Endothelial cell of umbilical vein (primary cell): Measurements from ENCODE around the gene ANKRD33B. TPM values are rescaled to one million over a fixed set of nuclear protein-coding genes. Genes with fewer than 3 reads are reported as not detected.

Source experiments
- BruUV-seq: library from RNA; stranded (reverse); fragments of 400-500 nt; replicated peaks from 2 replicates; lab custom pipeline; 2021; lab: Mats Ljungman, UMichigan
- CTCF ChIA-PET: fragments of 300-600, 350-600 bp; sonication (Branson Sonifier 250); formaldehyde crosslinking; loops from one replicate; lab custom pipeline; 2021; ENCODE audit warnings: antibody characterized with exemption, inconsistent platforms; lab: Charles Lee
- POLR2A ChIA-PET: fragments of 300-600, 350-600 bp; sonication (Branson Sonifier 250); formaldehyde crosslinking; loops from one replicate; lab custom pipeline; 2021; ENCODE audit warnings: antibody characterized with exemption, inconsistent platforms; lab: Charles Lee
- DNase-seq: peaks from one replicate; pipeline ENCODE4 v3.0.0-alpha.2; 2011; ENCODE audit warnings: low read depth, low spot score
- FAIRE-seq: peaks from 2 replicates; lab custom pipeline; 2011; peaks lifted over from hg19 to GRCh38; lab: Jason Lieb, UNC
- H2AFZ ChIP-seq: 2 replicates; pipeline ENCODE4 v1.6.0; 2012; ENCODE audit warnings: low read depth, low read length, control low read depth, inconsistent platforms
- H3K27ac ChIP-seq: 2 replicates; pipeline ENCODE4 v1.5.1; 2011; ENCODE audit warnings: low read depth, mild to moderate bottlenecking, control low read depth, low read length, moderate library complexity; ENCODE audit not compliant: insufficient read depth
- H3K27me3 ChIP-seq, 2 experiments: 2 replicates each; pipeline versions ENCODE4 v1.6.0 to v1.6.1; 2011; ENCODE audit warnings: low read length in 2 of 2, mixed read lengths in 1 of 2; ENCODE audit not compliant: control insufficient read depth in 2 of 2, insufficient read depth in 2 of 2
- H3K36me3 ChIP-seq, 2 experiments: 2 replicates in 1 of 2; 3 replicates in 1 of 2; pipeline ENCODE4 v1.5.1; 2011; ENCODE audit warnings: low read length in 2 of 2, mild to moderate bottlenecking in 1 of 2, moderate library complexity in 1 of 2; ENCODE audit not compliant: control insufficient read depth in 2 of 2, insufficient read depth in 2 of 2; ENCODE audit errors: extremely low read depth in 1 of 2
- H3K4me1 ChIP-seq: 3 replicates; pipeline ENCODE4 v1.5.1; 2011; ENCODE audit warnings: mild to moderate bottlenecking, low read length; ENCODE audit not compliant: control insufficient read depth, insufficient read depth; ENCODE audit errors: extremely low read depth
- H3K4me2 ChIP-seq: 2 replicates; pipeline ENCODE4 v1.6.1; 2011; ENCODE audit warnings: low read length, control low read depth, mixed read lengths; ENCODE audit not compliant: insufficient read depth
- H3K4me3 ChIP-seq, 3 experiments: fragments of 200-600 bp in 1 of 3; sonication (generic), shearing (Covaris generic) in 1 of 3; replicated peaks in 1 of 3; 2 replicates each; pipeline ENCODE4 v1.5.1; 2011 to 2016; ENCODE audit warnings: control low read depth in 3 of 3, low read length in 3 of 3, mild to moderate bottlenecking in 2 of 3, inconsistent platforms in 1 of 3, low read depth in 1 of 3, moderate library complexity in 1 of 3; ENCODE audit not compliant: insufficient read depth in 1 of 3
- H3K79me2 ChIP-seq: 2 replicates; pipeline ENCODE4 v1.6.0; 2012; ENCODE audit warnings: low read length, inconsistent platforms; ENCODE audit not compliant: control insufficient read depth, insufficient read depth
- H3K9ac ChIP-seq: replicated peaks from 2 replicates; pipeline ENCODE3; 2011; ENCODE audit warnings: low read length, control low read depth; ENCODE audit not compliant: insufficient read depth; ENCODE audit errors: extremely low read depth
- H3K9me1 ChIP-seq: replicated peaks from 3 replicates; pipeline ENCODE4 v1.6.0; 2011; ENCODE audit warnings: mild to moderate bottlenecking, low read length; ENCODE audit not compliant: control insufficient read depth, insufficient read depth; ENCODE audit errors: extremely low read depth
- H3K9me3 ChIP-seq: replicated peaks from 2 replicates; pipeline ENCODE4 v1.5.1; 2012; ENCODE audit warnings: low read length, inconsistent platforms; ENCODE audit not compliant: control insufficient read depth, insufficient read depth
- H4K20me1 ChIP-seq: replicated peaks from 2 replicates; pipeline ENCODE3; 2011; ENCODE audit warnings: mild to moderate bottlenecking, low read length; ENCODE audit not compliant: control insufficient read depth, insufficient read depth; ENCODE audit errors: extremely low read depth
- CTCF ChIP-seq, 2 donors: IDR thresholded peaks; 1 replicate in 1 of 2; 2 replicates in 1 of 2; pipeline ENCODE4 v1.5.1; 2011; ENCODE audit warnings: low read length in 2 of 2, mild to moderate bottlenecking in 2 of 2, moderate library complexity in 2 of 2, control low read depth in 1 of 2, inconsistent platforms in 1 of 2, low read depth in 1 of 2; ENCODE audit not compliant: insufficient read depth in 1 of 2; ENCODE audit errors: extremely low read depth in 1 of 2
- EZH2 ChIP-seq: IDR thresholded peaks from 2 replicates; pipeline ENCODE4 v1.6.1; 2012; ENCODE audit warnings: borderline replicate concordance, low read depth, mild to moderate bottlenecking, moderate library complexity, low read length, inconsistent platforms; ENCODE audit not compliant: severe bottlenecking
- FOS ChIP-seq: IDR thresholded peaks from 2 replicates; pipeline ENCODE4 v1.6.1; 2011; ENCODE audit warnings: mild to moderate bottlenecking, low read length, moderate library complexity, borderline replicate concordance; ENCODE audit not compliant: insufficient read depth
- GATA2 ChIP-seq: IDR thresholded peaks from 2 replicates; pipeline ENCODE4 v1.7.0; 2011; ENCODE audit warnings: low read depth, mild to moderate bottlenecking, moderate library complexity, mixed read lengths, low read length; ENCODE audit not compliant: insufficient read length, insufficient read depth
- JUN ChIP-seq: IDR thresholded peaks from 2 replicates; pipeline ENCODE4 v1.6.1; 2011; ENCODE audit warnings: borderline replicate concordance, low read depth; ENCODE audit not compliant: insufficient read length, insufficient read depth
- MAX ChIP-seq: IDR thresholded peaks from 2 replicates; pipeline ENCODE4 v1.6.1; 2011; ENCODE audit not compliant: insufficient read depth, insufficient read length
- MYC ChIP-seq: IDR thresholded peaks from one replicate; pipeline ENCODE4 v1.6.1; 2011; ENCODE audit warnings: mild to moderate bottlenecking, low read depth, low read length
- POLR2A ChIP-seq: IDR thresholded peaks from 2 replicates; pipeline ENCODE4 v1.6.1; 2012; ENCODE audit warnings: low read depth, mild to moderate bottlenecking, control low read depth, low read length
- POLR2AphosphoS5 ChIP-seq: IDR thresholded peaks from 2 replicates; pipeline ENCODE4 v1.6.1; 2012; ENCODE audit warnings: low read depth, mild to moderate bottlenecking, control low read depth, low read length, moderate library complexity; ENCODE audit not compliant: insufficient read depth
- dilution Hi-C: fragments of 300-500 bp; cut with MboI; formaldehyde crosslinking; loops from one replicate; pipeline ENCODE4 v1.15.0; 2019; ENCODE audit warnings: low sequenced_read_pairs; ENCODE audit not compliant: extremely low pct_ligation_motif_present
- intact Hi-C: fragments of 100-400 bp; cut with micrococcal nuclease; formaldehyde crosslinking; loops from one replicate; pipeline ENCODE4 v1.10.0; 2022
- polyA plus RNA-seq, 4 experiments: library from polyadenylated mRNA; depleted of rRNA in 3 of 4; stranded (reverse) in 3 of 4; unstranded in 1 of 4; fragments of >200 nt; gene quantifications; 2 replicates each; pipeline versions ENCODE4 v1.2.1 to v1.2.3, GENCODE V29; 2011 to 2012; ENCODE audit warnings: missing spikeins in 1 of 4
- total RNA-seq: library from RNA; stranded (reverse); gene quantifications from 2 replicates; pipeline ENCODE4 v1.2.3, GENCODE V29; 2021

ANKRD33B gene
- total and polyA plus RNA-seq, 2 donors (not counting 3 experiments of a cell fraction or from before 2014, with no cell fraction given) = 2.4 to 5.4 TPM

- ChIA-PET POLR2A (no interaction called here), CTCF (interaction anchor here (1.6 kb wide), 1 partner anchor 72 kb away, joined by 3 read pairs; no protein-coding TSS in a partner anchor)
- FAIRE-seq = no peak
- H3K9me3 ChIP-seq = no peaks in the 10 kb centered on the region
- H3K4me2 ChIP-seq = no peak overlapping the region
- TF ChIP-seq POLR2A (no peak), JUN (no peak), GATA2 (no peak), MAX (no peak), MYC (no peak), POLR2AphosphoS5 (no peak), FOS (no peak), CTCF (IDR thresholded peaks at IDR 0.05; ENCODE audit: extremely low read depth in 1 of 2, insufficient read depth in 1 of 2, low read depth in 1 of 2, low read length in 2 of 2) (no peak), EZH2 (no peak)
- no peaks in the 10 kb centered on the region for H3K36me3 ChIP-seq
- no peak overlapping the region for H3K9ac ChIP-seq
- H3K4me3 ChIP-seq = no peak overlapping the region
- H2AFZ ChIP-seq = no peak overlapping the region
- no TSS peak for BruUV-seq
- no peaks in the 10 kb centered on the region for H4K20me1 ChIP-seq
- no peaks in the 10 kb centered on the region for H3K27me3 ChIP-seq
- H3K4me1 ChIP-seq = no peaks in the 10 kb centered on the region
- dilution Hi-C loops = no loop called here
- intact Hi-C loops = no loop called here
- no peaks in the 10 kb centered on the region for H3K9me1 ChIP-seq
- no peaks in the 10 kb centered on the region for H3K79me2 ChIP-seq
- DNase-seq = no peak
- no peak overlapping the region for H3K27ac ChIP-seq
Measured at GRCh38 chr5:10524376-10525123, 39.3 kb upstream of the ANKRD33B start.
